GM18951 (cell line): ENCODE results near the gene TGFB2.

ENCODE experiments used
- POLR2A ChIP-seq: IDR thresholded peaks from 4 replicates; pipeline ENCODE4 v1.6.1; 2011; ENCODE audit warnings: mild to moderate bottlenecking; ENCODE audit not compliant: insufficient read length, insufficient read depth; ENCODE audit errors: extremely low read depth
- in situ Hi-C: fragments of 300-500 bp; cut with MboI; formaldehyde crosslinking; loops from one replicate; pipeline ENCODE4 v1.12.0; 2022; ENCODE audit warnings: low sequenced_read_pairs, mixed read lengths, inconsistent platforms; ENCODE audit not compliant: unreplicated experiment

TGFB2 gene

GRCh38 chr1:218462587-218462986 lies 117.5 kb downstream of the TGFB2 start:
- no peak for TF ChIP-seq POLR2A
- in situ Hi-C loops = no loop called here

GRCh38 chr1:218463194-218464156 lies 118.3 kb downstream of the TGFB2 start:
- in situ Hi-C loops = no loop called here
- TF ChIP-seq POLR2A = no peak

GRCh38 chr1:218464871-218465270 lies 119.7 kb downstream of the TGFB2 start:
- in situ Hi-C loops = no loop called here

GRCh38 chr1:218466341-218467010 lies 121.3 kb downstream of the TGFB2 start:
- in situ Hi-C loops = no loop called here
- TF ChIP-seq POLR2A = no peak

More at GRCh38 chr1:218464871-218465270, 119.7 kb downstream of the TGFB2 start:
- TF ChIP-seq POLR2A = no peak

- no peak for TF ChIP-seq POLR2A
- in situ Hi-C loops = no loop called here
These were observed 122.3 kb downstream of the TGFB2 start for GRCh38 chr1:218467101-218468072.

GRCh38 chr1:218468711-218469110 lies 123.6 kb downstream of the TGFB2 start:
- no peak for TF ChIP-seq POLR2A
- in situ Hi-C loops = no loop called here

GRCh38 chr1:218472885-218473284 lies 127.7 kb downstream of the TGFB2 start:
- in situ Hi-C loops = no loop called here
- TF ChIP-seq POLR2A = no peak

GRCh38 chr1:218473522-218473921 lies 128.4 kb downstream of the TGFB2 start:
- in situ Hi-C loops = no loop called here
- TF ChIP-seq POLR2A = no peak

GRCh38 chr1:218474128-218474527 lies 129.0 kb downstream of the TGFB2 start:
- no peak for TF ChIP-seq POLR2A

GRCh38 chr1:218475275-218475674 lies 130.1 kb downstream of the TGFB2 start:
- TF ChIP-seq POLR2A = no peak
- in situ Hi-C loops = no loop called here

More at GRCh38 chr1:218474128-218474527, 129.0 kb downstream of the TGFB2 start:
- in situ Hi-C loops = no loop called here

GRCh38 chr1:218475699-218476098 lies 130.6 kb downstream of the TGFB2 start:
- no peak for TF ChIP-seq POLR2A

GRCh38 chr1:218476385-218476784 lies 131.2 kb downstream of the TGFB2 start:
- in situ Hi-C loops = no loop called here
- TF ChIP-seq POLR2A = no peak

More at GRCh38 chr1:218475699-218476098, 130.6 kb downstream of the TGFB2 start:
- in situ Hi-C loops = no loop called here
